ENCODE data around the gene SPEF1. TPM values are rescaled to one million over a fixed set of nuclear protein-coding genes. Genes with fewer than 3 reads are reported as not detected.
A peak's percentile ranks its signal among the peaks of the same experiment; 100 is the strongest.

The SPEF1 gene
- total RNA-seq, 1 donor from 2014 or later, result 0.46 TPM

GRCh38 chr20:3786126-3786484 lies 4.9 kb upstream of the SPEF1 start:
- no peak for TF ChIP-seq CTCF (IDR thresholded peaks at IDR 0.05)
- Histone ChIP-seq H3K4me1 (peaks cover 24% of the 10 kb centered on the region), H3K27me3 (no peaks in the 10 kb centered on the region), H3K4me3 (peak overlapping the region; percentile 73), H3K36me3 (peaks cover 7% of the 10 kb centered on the region), H3K27ac (peak overlapping the region; percentile 84), H3K9me3 (no peaks in the 10 kb centered on the region)
- ATAC-seq (peak; percentile 37), DNase-seq (peak; percentile 84)
- intact Hi-C loops (cut with DNase I), result loop anchor here (5.0 kb wide), 1 partner anchor 36 kb away; the partner anchor contains the start of gene AP5S1

DNA sequence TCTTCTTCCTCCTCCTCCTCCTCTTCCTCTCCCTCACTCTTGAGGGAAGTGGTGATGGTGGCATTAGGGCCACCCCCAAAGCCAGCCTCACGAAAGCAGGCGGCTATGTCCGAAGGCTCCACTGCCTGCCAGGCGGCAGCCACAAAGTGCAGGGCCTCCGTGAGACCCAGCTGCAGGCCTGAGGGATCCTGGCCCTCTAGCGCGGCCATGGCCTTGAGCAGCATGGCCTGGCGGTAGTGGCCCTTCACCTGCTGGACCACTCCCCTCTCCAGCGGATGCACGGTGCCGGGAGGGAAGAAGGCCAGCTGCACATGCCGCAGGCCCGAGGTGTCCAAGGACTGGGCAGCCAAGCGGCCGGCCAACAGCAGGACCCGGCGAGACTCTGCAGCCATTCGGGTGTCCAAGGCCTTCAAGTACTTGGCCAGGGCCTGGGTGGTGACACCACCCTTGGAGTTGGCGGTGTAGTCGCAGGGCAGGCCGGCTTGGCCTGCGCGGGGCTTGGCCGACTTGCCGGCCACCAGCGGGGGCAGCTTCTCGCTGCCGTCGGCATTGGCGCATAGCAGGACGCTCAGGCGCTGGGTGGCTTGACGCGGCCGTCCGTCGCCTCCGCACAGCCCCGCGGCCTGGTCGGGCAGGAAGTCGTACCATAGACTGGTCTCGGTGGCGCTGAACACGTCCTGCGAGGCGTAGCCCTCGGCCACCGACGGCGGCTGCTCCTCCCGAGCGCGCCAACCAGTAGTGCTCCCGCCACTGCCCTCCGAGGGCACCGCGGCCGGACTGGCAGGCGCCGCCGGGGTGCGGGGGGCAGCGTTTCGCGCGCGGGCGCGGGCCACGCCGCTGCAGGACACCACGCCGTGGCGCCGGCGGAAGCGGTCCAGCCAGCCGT lies 4.2 kb upstream of the SPEF1 start:
- Histone ChIP-seq H3K9me3 (no peaks in the 10 kb centered on the region), H3K27me3 (no peaks in the 10 kb centered on the region), H3K4me1 (peaks cover 28% of the 10 kb centered on the region), H3K36me3 (peaks cover 7% of the 10 kb centered on the region), H3K4me3 (peak overlapping the region; percentile 73), H3K27ac (peak overlapping the region; percentile 84)
- DNase-seq (no peak), ATAC-seq (peak; percentile 4)
- TF ChIP-seq CTCF (IDR thresholded peaks at IDR 0.05), result no peak
- intact Hi-C loops (cut with DNase I), result loop anchor here (5.0 kb wide), 1 partner anchor 37 kb away; the partner anchor contains the start of gene AP5S1

DNA sequence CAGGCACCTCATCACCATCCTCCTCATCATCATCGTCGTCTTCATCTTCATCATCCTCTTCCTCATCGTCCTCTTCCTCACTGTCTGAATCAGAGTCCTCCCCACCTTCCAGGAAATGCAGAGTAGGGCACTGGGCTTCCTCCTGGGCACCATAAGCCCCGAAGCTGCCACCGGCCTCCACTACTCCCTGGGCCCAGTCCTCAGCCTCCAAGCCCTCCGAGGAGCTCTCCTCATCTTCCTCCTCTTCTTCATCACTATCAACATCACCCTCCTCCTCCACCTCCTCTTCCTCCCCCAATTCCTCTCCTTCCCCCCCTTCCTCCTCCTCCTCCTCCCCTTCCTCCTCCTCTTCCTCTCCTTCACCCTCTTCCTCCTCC lies 3.6 kb upstream of the SPEF1 start:
- intact Hi-C loops (cut with DNase I), result loop anchor here (5.0 kb wide), 1 partner anchor 37 kb away; the partner anchor contains the start of gene AP5S1
- H3K27ac ChIP-seq, result peak overlapping the region; percentile 84

DNA sequence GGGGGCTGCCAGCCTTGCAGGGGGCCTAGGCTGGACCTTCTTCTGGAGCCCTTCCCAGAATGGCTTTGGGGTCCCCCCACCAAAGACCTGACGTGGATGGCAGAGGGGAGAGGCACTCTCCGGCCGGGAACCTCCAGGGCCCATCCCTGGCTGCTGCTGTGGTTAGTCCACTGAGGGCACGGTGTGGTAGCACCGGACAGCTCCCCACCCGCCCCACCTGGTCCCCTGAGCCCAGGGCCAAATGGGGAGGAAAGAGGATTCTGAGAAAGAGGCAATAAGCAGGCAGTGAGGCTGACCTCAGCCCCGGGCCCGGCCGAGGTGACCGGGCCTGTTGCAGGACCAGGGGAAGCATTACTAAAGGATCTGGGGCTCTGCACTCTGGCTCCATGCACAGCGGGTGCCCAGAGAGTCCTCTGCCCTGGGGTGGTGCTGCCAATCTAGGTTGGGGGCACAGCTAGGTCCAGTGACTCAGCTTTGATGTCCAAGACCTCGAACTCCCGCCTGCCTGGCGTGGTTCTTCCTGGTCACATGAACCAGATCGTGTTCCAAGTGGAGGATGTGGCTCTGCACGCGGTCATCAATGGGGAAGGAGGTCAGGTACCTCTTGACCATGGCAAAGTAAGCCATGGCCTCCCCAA lies 3.1 kb upstream of the SPEF1 start:
- ATAC-seq, result no peak
- no peaks in the 10 kb centered on the region for H3K27me3 ChIP-seq
- peaks cover 7% of the 10 kb centered on the region for H3K36me3 ChIP-seq
- no peak for TF ChIP-seq CTCF (IDR thresholded peaks at IDR 0.05)
- H3K9me3 ChIP-seq, result no peaks in the 10 kb centered on the region
- intact Hi-C loops (cut with DNase I), result no loop called here
- H3K4me3 ChIP-seq, result peak overlapping the region; percentile 73
- peaks cover 28% of the 10 kb centered on the region for H3K4me1 ChIP-seq
- DNase-seq, result no peak
- no peak overlapping the region for H3K27ac ChIP-seq

More for the DNA sequence above, 3.6 kb upstream of the SPEF1 start:
- ATAC-seq, result no peak
- no peak for DNase-seq
- Histone ChIP-seq H3K36me3 (peaks cover 7% of the 10 kb centered on the region), H3K4me3 (peak overlapping the region; percentile 73), H3K9me3 (no peaks in the 10 kb centered on the region), H3K4me1 (peaks cover 28% of the 10 kb centered on the region), H3K27me3 (no peaks in the 10 kb centered on the region)
- TF ChIP-seq CTCF (IDR thresholded peaks at IDR 0.05), result no peak

DNA sequence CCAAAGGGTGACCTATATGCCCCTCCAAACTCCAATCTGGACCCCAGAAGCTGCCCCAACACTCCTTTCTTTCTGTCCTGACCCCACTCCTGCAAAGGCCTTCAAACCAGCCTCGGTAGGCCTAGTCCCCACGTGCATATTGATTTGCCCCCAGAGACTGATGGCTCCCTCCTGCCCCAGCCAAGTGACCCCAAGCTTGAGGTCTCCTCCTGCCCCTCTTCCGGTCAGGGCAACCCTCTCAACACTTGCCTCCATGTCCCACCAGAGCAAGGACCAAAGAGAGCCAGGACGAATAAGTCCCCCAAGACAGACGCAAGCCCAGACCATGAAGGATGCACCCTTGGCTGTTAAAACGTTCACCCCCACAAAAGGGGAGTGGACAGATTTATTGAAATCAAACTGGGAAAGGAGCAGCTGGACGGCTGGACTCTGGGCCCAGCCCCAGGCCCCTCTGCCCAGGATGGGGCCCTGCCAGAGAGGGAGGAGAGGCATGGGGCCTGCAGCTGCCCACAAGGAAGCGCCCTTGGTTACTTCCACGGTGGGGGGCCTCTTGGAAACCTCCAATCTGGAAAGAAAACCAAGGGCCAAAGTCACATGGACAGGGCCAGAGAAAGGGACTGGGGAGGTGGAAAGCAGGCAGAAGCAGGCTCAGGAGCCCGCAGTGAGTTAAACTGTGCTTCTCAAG lies 2.4 kb upstream of the SPEF1 start:
- TF ChIP-seq CTCF (IDR thresholded peaks at IDR 0.05), result no peak
- intact Hi-C loops (cut with DNase I), result no loop called here
- no peaks in the 10 kb centered on the region for H3K9me3 ChIP-seq
- H3K27me3 ChIP-seq, result no peaks in the 10 kb centered on the region
- peaks cover 7% of the 10 kb centered on the region for H3K36me3 ChIP-seq
- DNase-seq, result no peak
- peaks cover 28% of the 10 kb centered on the region for H3K4me1 ChIP-seq
- H3K4me3 ChIP-seq, result no peak overlapping the region
- H3K27ac ChIP-seq, result no peak overlapping the region
- ATAC-seq, result no peak
